ENCODE measurements around the gene ERMARD.

The ERMARD gene

DNA sequence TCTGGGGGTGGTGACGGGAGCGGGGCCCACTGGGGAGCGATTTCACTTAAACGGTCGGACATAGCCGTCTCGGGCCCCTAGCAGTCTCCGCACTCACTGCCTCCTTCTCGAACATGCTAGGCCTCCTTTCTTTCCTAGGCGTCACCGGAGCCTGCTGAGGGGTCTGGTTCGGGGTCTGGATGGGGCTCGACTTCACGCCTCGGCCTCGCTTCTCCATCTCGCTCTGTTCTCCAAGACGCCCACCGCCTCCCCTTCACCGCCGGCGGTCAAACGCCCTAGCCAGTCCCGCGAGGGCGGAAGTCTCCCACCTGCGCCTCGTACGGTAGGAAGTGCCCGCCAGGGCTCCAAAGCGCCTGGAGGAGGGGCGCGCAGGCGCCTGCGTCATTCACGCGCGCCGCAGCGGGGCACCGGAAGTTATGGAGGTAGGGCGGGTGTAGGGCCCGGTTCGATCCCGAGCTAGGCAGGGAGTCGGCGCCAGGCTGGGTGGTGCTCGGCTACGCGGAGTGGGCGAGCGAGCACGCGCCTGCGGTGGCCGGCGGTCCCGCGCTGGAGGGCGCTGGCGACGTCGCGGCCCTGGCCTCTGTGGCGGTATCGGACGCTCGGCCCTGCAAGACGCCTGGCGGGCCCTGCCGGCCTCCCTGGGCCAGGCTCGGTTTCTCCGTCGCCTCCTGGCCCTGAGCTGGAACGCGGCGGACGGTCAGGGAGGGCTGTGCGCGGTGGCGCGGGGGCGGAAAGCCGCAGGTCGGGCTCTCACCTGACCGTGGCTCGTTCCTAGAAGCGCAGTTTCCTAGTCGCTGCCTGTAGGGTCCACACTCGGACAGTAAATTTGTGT, at the start of gene ERMARD, which contains the start of gene DYNLT2:
Gene ERMARD (plus strand): TSS at position 381 of the 832 bp plus-strand sequence. CDS start 36 bp downstream, at position 417.
Gene DYNLT2 (minus strand): TSS at position 331 of the 832 bp plus-strand sequence. CDS start 114 bp downstream, at position 217.
- DNase-seq: peak; percentile 90
- in situ Hi-C loops (cut with HindIII; ENCODE audit: low pct_ligation_motif_present, low sequenced_read_pairs): no loop called here
- H3K36me3 ChIP-seq (replicated peaks): no peaks in the 10 kb centered on the region
- TF ChIP-seq, protein P1, sequence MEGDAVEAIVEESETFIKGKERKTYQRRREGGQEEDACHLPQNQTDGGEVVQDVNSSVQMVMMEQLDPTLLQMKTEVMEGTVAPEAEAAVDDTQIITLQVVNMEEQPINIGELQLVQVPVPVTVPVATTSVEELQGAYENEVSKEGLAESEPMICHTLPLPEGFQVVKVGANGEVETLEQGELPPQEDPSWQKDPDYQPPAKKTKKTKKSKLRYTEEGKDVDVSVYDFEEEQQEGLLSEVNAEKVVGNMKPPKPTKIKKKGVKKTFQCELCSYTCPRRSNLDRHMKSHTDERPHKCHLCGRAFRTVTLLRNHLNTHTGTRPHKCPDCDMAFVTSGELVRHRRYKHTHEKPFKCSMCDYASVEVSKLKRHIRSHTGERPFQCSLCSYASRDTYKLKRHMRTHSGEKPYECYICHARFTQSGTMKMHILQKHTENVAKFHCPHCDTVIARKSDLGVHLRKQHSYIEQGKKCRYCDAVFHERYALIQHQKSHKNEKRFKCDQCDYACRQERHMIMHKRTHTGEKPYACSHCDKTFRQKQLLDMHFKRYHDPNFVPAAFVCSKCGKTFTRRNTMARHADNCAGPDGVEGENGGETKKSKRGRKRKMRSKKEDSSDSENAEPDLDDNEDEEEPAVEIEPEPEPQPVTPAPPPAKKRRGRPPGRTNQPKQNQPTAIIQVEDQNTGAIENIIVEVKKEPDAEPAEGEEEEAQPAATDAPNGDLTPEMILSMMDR (IDR thresholded peaks at IDR 0.05; ENCODE audit: low read depth, low read length, missing control alignments): peak; percentile 49
- H3K4me3 ChIP-seq (ENCODE audit: low read depth, low read length): peak within 1 kb of the TSS; percentile 81
- peak within 1 kb of the TSS; percentile 96 for H3K27ac ChIP-seq
- no peaks in the 10 kb centered on the region for H3K27me3 ChIP-seq (replicated peaks)

GRCh38 chr6:169701954-169702839, 49.2 kb upstream of the ERMARD start, which contains the start of the genes C6orf120 and WDR27:
TSS of gene C6orf120 (plus strand) at chr6:169702126. CDS start at chr6:169702460, 334 bp downstream.
TSS of gene WDR27 (minus strand) at chr6:169702029. CDS start at chr6:169689005, 13,024 bp downstream.
- H3K4me3 ChIP-seq (ENCODE audit: low read depth, low read length): peak within 1 kb of the TSS; percentile 91
- in situ Hi-C loops (cut with HindIII; ENCODE audit: low pct_ligation_motif_present, low sequenced_read_pairs): no loop called here
- TF ChIP-seq, protein P1 (IDR thresholded peaks at IDR 0.05; ENCODE audit: low read depth, low read length, missing control alignments): no peak
- H3K27me3 ChIP-seq (replicated peaks): no peaks in the 10 kb centered on the region
- H3K27ac ChIP-seq: peak within 1 kb of the TSS; percentile 97
- peaks cover 3% of the 10 kb centered on the region for H3K36me3 ChIP-seq (replicated peaks)
- DNase-seq: peak; percentile 95

DNA sequence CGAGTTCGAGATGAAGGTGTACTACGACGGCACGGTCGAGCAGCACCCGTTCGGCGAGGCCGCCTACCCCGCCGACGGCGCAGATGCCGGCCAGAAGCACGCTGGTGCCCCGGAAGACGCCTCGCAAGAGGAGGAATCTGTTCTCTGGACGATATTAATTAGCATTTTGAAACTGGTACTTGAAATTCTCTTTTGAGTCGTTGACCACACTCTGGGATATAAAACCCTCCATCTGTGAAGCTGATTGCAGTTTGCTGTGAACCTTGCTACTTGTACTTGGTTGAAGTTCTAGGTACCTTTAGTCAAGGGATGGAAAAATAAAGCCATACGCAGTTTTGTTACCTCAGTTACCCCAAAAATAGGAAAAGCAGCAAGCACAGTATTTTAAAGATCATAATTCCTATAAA, 48.6 kb upstream of the ERMARD start:
- Histone ChIP-seq H3K4me3 (ENCODE audit: low read depth, low read length) (peak overlapping the region; percentile 91), H3K27me3 (replicated peaks) (no peaks in the 10 kb centered on the region), H3K36me3 (replicated peaks) (peaks cover 3% of the 10 kb centered on the region), H3K27ac (peak overlapping the region; percentile 97)
- DNase-seq: no peak
- in situ Hi-C loops (cut with HindIII; ENCODE audit: low pct_ligation_motif_present, low sequenced_read_pairs): no loop called here
- TF ChIP-seq, protein P1 (IDR thresholded peaks at IDR 0.05; ENCODE audit: low read depth, low read length, missing control alignments): no peak

DNA sequence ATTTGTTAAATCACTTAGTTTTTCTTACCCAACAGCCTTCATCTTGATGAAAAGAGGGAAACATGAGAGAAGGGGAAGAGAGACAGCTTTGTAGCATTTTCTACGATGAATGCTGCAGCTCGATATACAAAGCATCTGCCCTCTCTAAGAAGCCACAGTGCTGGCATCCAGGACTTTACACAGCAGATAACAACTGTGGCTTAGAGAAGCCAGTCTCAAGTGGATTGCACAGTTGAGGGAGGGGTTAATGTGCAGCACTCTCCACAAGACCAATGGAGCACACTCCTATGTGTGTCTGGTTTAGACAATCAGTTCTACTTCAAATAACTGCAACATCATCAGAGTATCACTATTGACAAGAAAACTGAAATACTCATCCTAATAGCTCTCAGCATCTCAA, 43.6 kb upstream of the ERMARD start:
- Histone ChIP-seq H3K36me3 (replicated peaks) (peaks cover 6% of the 10 kb centered on the region), H3K4me3 (ENCODE audit: low read depth, low read length) (no peak overlapping the region), H3K27me3 (replicated peaks) (no peaks in the 10 kb centered on the region), H3K27ac (no peak overlapping the region)
- TF ChIP-seq, protein P1 (IDR thresholded peaks at IDR 0.05; ENCODE audit: low read depth, low read length, missing control alignments): no peak
- in situ Hi-C loops (cut with HindIII; ENCODE audit: low pct_ligation_motif_present, low sequenced_read_pairs): no loop called here
- DNase-seq: no peak

DNA sequence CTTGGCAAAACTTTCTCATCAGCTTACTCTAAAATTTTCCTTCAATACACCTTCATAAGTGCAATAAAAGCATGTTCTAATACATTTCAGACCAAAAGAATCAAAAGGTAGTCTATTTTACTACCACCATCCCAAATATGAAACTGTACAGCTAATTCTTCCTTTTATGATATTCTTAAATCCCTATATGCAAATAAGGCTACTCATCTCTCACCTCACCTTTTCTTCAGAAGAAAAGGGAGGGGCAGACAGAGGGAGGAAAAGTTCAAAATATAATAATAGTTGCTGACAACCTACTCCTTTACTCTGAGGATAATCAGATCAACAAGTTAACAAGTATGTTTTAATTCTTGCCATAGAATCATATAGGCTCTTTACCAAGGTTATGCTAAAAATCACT, 42.1 kb upstream of the ERMARD start:
- no peak for DNase-seq
- in situ Hi-C loops (cut with HindIII; ENCODE audit: low pct_ligation_motif_present, low sequenced_read_pairs): no loop called here
- H3K36me3 ChIP-seq (replicated peaks): peaks cover 7% of the 10 kb centered on the region
- H3K4me3 ChIP-seq (ENCODE audit: low read depth, low read length): no peak overlapping the region
- TF ChIP-seq, protein P1 (IDR thresholded peaks at IDR 0.05; ENCODE audit: low read depth, low read length, missing control alignments): no peak
- H3K27me3 ChIP-seq (replicated peaks): no peaks in the 10 kb centered on the region
- no peak overlapping the region for H3K27ac ChIP-seq

All from brain microvascular endothelial cell (primary cell).